Measurements from ENCODE around the gene SUCNR1.

DNA sequence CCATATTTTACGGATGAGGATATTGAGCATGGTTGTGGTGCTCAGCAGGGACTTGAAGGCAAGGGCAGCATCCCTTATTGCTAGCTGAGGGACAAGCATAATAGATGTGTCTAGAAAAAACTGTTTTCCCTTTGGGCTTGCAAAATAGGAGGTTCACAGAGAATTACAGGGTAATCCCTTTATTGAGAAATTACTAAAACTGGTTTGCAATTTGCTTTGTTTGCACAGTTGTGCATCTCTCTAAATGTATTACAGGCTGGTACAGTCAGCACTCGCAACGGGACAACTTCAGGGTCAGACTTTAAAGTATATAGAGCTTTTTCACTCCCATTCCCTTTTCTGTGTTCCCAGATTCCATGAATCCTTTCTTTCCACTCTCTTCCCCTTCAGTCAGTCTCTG, 51.3 kb downstream of the SUCNR1 start:
- no peak for TF ChIP-seq MXI1 (IDR thresholded peaks at IDR 0.05; ENCODE audit: borderline replicate concordance, low read depth, low read length)
- no peak for TF ChIP-seq CTCF (conservative IDR thresholded peaks at IDR 0.05; ENCODE audit: low read depth, low read length)
- no peak for TF ChIP-seq MAFK (IDR thresholded peaks at IDR 0.05; ENCODE audit: low read depth, low read length)
- TF ChIP-seq POLR2A (IDR thresholded peaks at IDR 0.05; ENCODE audit: low read depth, low read length): no peak

Measured in IMR-90 (cell line).